ENCODE measurements around the gene XAGE5.
"Not testable (repeated sequence)": the region's sequence is repeated elsewhere in the genome, so short reads cannot be mapped to it uniquely, and the experiment has no call there.

GRCh38 chrX:52804876-52805275 is 6.2 kb upstream of the XAGE5 start:
- TF ChIP-seq POLR2A, CTCF (IDR thresholded peaks at IDR 0.05): not testable (repeated sequence)

Data from ovary (tissue), 3 donors.